Measurements from ENCODE around the gene PRKCSH. TPM values are rescaled to one million over a fixed set of nuclear protein-coding genes. Genes with fewer than 3 reads are reported as not detected.

PRKCSH gene
- total RNA-seq, 1 donor from 2014 or later: 276 TPM

DNA sequence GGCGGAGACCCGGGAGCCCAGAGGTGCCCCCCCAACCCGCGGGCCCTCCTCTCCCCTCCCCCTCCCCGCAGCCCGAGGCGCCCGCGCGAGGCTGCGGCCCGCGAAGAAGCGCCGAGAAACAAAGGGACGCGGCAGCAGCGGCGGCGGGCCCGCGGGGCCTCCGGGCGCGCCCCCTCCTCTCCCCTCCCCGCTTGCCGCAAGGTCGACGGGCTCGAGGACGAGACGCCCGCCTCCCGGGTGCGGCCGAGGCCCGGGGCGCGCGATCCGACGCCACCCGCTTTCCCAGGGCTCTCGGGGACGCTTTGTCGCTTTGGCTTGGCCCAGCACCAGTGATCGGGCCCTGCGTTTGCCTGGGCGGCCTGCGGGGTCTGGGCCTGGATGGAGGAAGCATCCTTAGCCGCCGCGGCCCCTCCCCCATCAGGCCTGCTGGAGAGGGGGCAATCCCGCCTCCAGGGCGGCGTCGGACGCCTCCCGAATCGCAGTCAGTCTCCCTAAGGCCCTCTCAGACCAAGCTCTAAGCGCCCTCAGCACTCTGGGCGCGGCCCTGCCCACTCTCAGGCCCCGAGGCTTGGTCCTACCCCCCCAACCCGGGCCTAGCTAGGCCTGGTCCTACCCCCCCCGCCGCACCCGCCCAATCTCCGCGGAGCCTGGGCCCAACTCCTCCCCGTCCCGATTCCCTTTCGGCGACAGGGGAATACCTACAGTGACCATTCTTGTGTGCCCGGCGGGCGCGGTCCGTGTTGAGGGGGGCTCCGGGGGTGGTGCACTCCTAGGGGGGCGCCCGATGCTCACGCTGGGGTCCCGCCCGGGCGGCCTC is 44.7 kb downstream of the PRKCSH start:
- peak overlapping the region; percentile 52 for H3K4me3 Mint-ChIP-seq (ENCODE audit: unreplicated experiment)
- TF ChIP-seq, protein P1, sequence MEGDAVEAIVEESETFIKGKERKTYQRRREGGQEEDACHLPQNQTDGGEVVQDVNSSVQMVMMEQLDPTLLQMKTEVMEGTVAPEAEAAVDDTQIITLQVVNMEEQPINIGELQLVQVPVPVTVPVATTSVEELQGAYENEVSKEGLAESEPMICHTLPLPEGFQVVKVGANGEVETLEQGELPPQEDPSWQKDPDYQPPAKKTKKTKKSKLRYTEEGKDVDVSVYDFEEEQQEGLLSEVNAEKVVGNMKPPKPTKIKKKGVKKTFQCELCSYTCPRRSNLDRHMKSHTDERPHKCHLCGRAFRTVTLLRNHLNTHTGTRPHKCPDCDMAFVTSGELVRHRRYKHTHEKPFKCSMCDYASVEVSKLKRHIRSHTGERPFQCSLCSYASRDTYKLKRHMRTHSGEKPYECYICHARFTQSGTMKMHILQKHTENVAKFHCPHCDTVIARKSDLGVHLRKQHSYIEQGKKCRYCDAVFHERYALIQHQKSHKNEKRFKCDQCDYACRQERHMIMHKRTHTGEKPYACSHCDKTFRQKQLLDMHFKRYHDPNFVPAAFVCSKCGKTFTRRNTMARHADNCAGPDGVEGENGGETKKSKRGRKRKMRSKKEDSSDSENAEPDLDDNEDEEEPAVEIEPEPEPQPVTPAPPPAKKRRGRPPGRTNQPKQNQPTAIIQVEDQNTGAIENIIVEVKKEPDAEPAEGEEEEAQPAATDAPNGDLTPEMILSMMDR (IDR thresholded peaks at IDR 0.05; ENCODE audit: partially characterized antibody, unreplicated experiment): no peak
- DNase-seq: peak; percentile 78
- peaks cover 31% of the 10 kb centered on the region for H3K27me3 Mint-ChIP-seq (ENCODE audit: unreplicated experiment)
- H3K36me3 Mint-ChIP-seq (ENCODE audit: unreplicated experiment): peaks cover 10% of the 10 kb centered on the region
- H3K9me3 Mint-ChIP-seq (ENCODE audit: unreplicated experiment): peaks cover 28% of the 10 kb centered on the region
- peak overlapping the region; percentile 22 for H3K27ac Mint-ChIP-seq (ENCODE audit: unreplicated experiment)
- H3K4me1 Mint-ChIP-seq (ENCODE audit: low read depth, unreplicated experiment): peaks cover 21% of the 10 kb centered on the region

GRCh38 chr19:11480715-11481533 is 45.5 kb downstream of the PRKCSH start, which contains the start of gene ELAVL3:
Gene ELAVL3 (minus strand): TSS chr19:11481046. CDS start chr19:11480608, 438 bp downstream.
- peaks cover 31% of the 10 kb centered on the region for H3K27me3 Mint-ChIP-seq (ENCODE audit: unreplicated experiment)
- DNase-seq: peak; percentile 91
- H3K9me3 Mint-ChIP-seq (ENCODE audit: unreplicated experiment): peaks cover 27% of the 10 kb centered on the region
- TF ChIP-seq, protein P1 (IDR thresholded peaks at IDR 0.05; ENCODE audit: partially characterized antibody, unreplicated experiment): peak; percentile 69
- peak within 1 kb of the TSS; percentile 78 for H3K27ac Mint-ChIP-seq (ENCODE audit: unreplicated experiment)
- peaks cover 18% of the 10 kb centered on the region for H3K4me1 Mint-ChIP-seq (ENCODE audit: low read depth, unreplicated experiment)
- peak within 1 kb of the TSS; percentile 82 for H3K4me3 Mint-ChIP-seq (ENCODE audit: unreplicated experiment)
- peaks cover 10% of the 10 kb centered on the region for H3K36me3 Mint-ChIP-seq (ENCODE audit: unreplicated experiment)

DNA sequence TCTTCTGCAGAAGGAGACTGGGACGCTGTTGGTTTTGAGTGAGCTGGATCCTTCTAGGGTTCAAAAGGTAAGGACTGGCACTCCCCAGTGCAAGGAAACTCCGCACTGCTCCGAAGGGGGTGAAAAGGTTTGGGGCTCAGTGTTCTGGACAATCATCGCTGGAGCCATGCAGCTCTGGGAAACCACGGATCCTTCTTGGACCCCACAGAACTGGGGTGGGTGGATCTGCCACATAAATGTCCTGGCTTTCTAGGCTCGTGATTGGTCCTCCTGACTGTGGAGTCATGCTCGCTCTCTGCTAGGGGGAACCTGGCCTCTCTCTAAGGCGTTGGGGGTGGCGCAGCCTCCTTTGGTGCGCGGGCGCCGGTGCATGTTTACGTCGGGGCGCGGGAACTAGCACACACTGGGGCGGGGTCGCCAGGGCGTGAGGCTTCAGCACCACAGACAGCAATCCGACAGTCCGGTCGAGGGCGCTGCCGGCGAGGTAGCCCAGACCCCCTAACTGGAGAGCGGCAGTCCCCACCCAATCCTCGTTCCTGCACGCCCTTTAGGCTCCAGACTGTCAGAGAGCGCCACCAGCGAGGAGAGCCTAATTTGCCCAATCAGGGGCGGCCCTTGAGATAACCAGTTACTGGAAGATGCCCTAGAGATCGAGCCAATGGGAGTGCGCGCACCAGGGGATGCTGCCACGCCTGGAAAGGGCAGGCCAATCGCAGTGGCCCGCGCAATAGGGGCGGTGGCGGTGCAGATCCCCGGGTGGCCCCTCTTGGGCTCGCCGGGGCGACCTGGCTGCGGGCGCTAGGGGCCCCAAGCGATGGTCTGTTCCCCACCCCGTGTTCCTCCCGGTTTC is 46.3 kb downstream of the PRKCSH start:
- TF ChIP-seq, protein P1 (IDR thresholded peaks at IDR 0.05; ENCODE audit: partially characterized antibody, unreplicated experiment): no peak
- peak; percentile 90 for DNase-seq
- Mint-ChIP-seq H3K27me3 (ENCODE audit: unreplicated experiment) (peaks cover 27% of the 10 kb centered on the region), H3K36me3 (ENCODE audit: unreplicated experiment) (peaks cover 10% of the 10 kb centered on the region), H3K9me3 (ENCODE audit: unreplicated experiment) (peaks cover 25% of the 10 kb centered on the region), H3K4me3 (ENCODE audit: unreplicated experiment) (peak overlapping the region; percentile 82), H3K4me1 (ENCODE audit: low read depth, unreplicated experiment) (peaks cover 14% of the 10 kb centered on the region), H3K27ac (ENCODE audit: unreplicated experiment) (peak overlapping the region; percentile 78)

GRCh38 chr19:11482384-11483050 is 47.1 kb downstream of the PRKCSH start:
- no peak overlapping the region for H3K27ac Mint-ChIP-seq (ENCODE audit: unreplicated experiment)
- H3K9me3 Mint-ChIP-seq (ENCODE audit: unreplicated experiment): peaks cover 19% of the 10 kb centered on the region
- peaks cover 25% of the 10 kb centered on the region for H3K27me3 Mint-ChIP-seq (ENCODE audit: unreplicated experiment)
- peaks cover 9% of the 10 kb centered on the region for H3K4me1 Mint-ChIP-seq (ENCODE audit: low read depth, unreplicated experiment)
- TF ChIP-seq, protein P1 (IDR thresholded peaks at IDR 0.05; ENCODE audit: partially characterized antibody, unreplicated experiment): peak; percentile 99
- peaks cover 10% of the 10 kb centered on the region for H3K36me3 Mint-ChIP-seq (ENCODE audit: unreplicated experiment)
- peak; percentile 94 for DNase-seq
- peak overlapping the region; percentile 82 for H3K4me3 Mint-ChIP-seq (ENCODE audit: unreplicated experiment)

Measured in glutamatergic neuron (in vitro differentiated cells).